GM12875 (cell line): Measurements from ENCODE around the gene ADGRL2.

Source experiments
- H3K4me3 ChIP-seq: one replicate; pipeline ENCODE4 v1.5.1; 2011; ENCODE audit warnings: low read depth, low read length, control low read depth
- TF ChIP-seq, protein P1 (sequence below): IDR thresholded peaks from 2 replicates; pipeline ENCODE4 v1.5.1; 2011; ENCODE audit warnings: low read depth, mild to moderate bottlenecking, control low read depth, inconsistent platforms, low read length, moderate library complexity, borderline replicate concordance; ENCODE audit not compliant: insufficient read depth

Gene ADGRL2

DNA sequence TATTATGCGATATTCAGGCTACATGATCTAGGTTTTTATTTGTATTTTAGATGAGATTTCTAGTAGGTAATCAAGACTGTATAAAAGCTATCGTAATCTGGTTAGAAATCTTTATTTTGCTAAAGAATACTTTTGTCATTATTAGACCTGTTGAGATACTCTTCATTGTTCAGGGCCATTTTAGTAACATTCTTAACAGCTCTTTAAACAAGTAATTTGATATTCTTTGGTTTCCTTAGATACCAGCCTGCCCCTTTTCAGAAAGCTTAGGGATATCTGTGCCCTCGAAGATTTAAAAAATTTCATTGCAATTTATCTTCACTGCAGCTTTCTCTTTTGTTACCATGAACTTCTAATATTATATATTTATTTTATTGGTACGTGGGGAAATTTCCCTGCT is 18.9 kb downstream of the ADGRL2 start:
- TF ChIP-seq, protein P1, sequence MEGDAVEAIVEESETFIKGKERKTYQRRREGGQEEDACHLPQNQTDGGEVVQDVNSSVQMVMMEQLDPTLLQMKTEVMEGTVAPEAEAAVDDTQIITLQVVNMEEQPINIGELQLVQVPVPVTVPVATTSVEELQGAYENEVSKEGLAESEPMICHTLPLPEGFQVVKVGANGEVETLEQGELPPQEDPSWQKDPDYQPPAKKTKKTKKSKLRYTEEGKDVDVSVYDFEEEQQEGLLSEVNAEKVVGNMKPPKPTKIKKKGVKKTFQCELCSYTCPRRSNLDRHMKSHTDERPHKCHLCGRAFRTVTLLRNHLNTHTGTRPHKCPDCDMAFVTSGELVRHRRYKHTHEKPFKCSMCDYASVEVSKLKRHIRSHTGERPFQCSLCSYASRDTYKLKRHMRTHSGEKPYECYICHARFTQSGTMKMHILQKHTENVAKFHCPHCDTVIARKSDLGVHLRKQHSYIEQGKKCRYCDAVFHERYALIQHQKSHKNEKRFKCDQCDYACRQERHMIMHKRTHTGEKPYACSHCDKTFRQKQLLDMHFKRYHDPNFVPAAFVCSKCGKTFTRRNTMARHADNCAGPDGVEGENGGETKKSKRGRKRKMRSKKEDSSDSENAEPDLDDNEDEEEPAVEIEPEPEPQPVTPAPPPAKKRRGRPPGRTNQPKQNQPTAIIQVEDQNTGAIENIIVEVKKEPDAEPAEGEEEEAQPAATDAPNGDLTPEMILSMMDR, result no peak
- H3K4me3 ChIP-seq, result no peak overlapping the region

DNA sequence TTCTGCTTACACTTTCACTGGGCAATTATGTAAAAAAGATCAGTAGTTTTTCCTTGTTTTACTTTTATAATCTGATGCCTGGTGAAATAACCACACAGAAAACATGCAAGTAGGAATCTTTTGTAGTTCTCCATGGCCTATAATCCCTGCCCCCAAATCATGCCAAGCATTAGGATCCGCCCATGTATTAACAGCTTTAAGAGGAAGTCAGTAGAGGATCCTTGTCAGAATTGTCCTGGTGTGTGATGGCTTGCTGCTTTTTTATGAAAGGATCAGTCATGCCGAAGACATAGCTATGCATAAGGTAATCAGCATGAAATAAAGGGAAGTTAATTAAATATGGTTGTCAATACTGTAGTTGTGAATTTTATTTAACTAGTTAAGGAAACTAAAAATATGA is 20.0 kb downstream of the ADGRL2 start:
- TF ChIP-seq, protein P1, result no peak

DNA sequence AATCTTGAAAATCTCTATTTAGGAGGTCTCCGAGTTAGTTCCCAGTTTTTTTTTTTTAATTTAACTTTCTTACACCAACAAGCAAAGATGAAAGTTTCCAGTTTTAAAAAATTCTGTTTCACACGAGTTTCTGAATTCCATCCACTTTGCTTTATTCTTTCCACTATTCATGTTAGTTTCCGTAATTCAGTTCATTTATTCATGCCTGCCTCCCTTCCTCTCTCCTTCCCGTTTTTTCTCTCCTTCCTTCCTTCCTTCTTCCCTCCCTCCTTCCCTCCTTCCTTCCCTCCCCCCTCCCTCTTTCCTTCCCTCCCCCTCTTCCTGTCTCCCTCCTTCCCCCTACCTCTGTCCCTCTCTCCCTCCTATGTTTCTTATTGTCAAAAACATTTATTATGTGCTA is 22.3 kb downstream of the ADGRL2 start:
- TF ChIP-seq, protein P1, result no peak
- no peak overlapping the region for H3K4me3 ChIP-seq

More for the DNA sequence above, 20.0 kb downstream of the ADGRL2 start:
- no peak overlapping the region for H3K4me3 ChIP-seq

DNA sequence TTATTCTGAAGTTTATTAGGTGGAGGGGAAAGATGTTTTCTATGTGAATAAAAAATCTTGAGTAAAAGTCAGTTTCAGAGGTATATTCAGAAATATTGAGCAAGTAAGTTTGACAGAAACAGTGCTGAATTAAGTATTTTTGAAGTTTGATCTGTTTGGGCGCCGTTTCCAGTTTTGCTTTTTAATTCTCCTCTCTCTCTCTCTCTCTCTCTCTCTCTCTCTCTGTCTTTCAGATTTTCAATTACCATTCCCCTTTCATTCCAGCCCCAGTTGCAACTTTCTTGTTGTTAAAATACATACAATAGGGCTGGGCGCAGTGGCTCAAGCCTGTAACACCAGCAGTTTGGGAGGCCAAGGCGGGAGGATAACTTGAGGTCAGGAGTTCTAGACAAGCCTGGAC is 24.0 kb downstream of the ADGRL2 start:
- TF ChIP-seq, protein P1, result no peak
- no peak overlapping the region for H3K4me3 ChIP-seq

DNA sequence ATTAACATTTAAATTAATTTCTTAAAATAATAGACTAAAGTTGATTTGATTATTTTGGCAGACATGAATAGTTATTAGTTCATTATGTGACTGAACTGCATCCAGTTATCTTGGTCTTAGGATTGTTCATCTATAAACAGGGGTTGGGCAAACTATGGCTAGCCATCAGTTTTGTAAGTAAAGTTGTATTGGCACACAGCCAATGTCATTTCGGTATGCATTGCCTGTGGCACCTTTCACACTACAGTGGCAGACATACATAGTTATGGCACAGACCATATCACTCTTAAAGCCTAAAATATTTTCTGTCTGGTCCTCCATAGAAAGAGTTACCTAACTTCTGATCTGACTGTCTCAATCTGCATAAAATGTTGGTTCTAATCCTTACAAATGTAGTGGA is 27.2 kb downstream of the ADGRL2 start:
- TF ChIP-seq, protein P1, result no peak
- no peak overlapping the region for H3K4me3 ChIP-seq

DNA sequence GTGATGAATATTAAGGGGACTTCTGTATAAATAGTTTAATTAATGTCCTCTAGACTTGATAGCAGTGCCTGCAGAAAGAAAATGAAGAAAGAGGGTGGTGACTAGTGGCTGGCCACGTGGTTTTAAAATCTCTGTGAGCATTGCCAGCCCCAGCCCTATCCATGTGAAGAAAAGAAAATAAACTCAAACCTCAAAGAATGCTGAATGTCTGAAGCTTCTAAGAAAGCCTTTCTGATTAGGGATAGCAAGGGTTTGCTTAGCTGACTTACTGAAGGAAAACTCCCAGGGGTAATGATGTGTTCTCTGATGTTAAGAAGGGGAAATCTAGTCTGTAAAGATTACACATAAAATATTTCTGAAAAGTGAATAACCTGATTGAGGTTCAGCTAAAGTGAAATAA is 31.8 kb downstream of the ADGRL2 start:
- H3K4me3 ChIP-seq, result no peak overlapping the region
- TF ChIP-seq, protein P1, result no peak

DNA sequence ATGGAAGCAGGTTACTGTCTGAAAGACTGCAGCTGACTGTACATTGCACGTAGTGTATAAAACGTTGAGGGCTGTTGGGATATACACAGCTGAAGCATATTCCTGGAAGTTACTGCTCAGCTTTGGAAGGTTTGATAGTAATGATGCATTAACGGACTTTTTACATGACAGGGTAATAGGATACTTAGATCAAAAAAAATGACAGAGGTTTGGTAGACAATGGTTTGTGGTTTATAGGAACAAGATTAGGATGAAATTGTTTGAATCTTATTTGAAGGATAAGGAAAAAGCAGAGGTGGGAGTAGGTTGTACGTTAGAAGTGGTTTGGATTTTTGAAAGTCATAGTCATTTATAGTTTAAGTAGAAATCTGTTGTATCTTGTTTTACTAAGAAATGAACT is 33.0 kb downstream of the ADGRL2 start:
- no peak overlapping the region for H3K4me3 ChIP-seq
- TF ChIP-seq, protein P1, result no peak
